Measurements from ENCODE around the gene OR13C8.
"Not testable (repeated sequence)": the region's sequence is repeated elsewhere in the genome, so short reads cannot be mapped to it uniquely, and the experiment has no call there.

OR13C8 gene, protein sequence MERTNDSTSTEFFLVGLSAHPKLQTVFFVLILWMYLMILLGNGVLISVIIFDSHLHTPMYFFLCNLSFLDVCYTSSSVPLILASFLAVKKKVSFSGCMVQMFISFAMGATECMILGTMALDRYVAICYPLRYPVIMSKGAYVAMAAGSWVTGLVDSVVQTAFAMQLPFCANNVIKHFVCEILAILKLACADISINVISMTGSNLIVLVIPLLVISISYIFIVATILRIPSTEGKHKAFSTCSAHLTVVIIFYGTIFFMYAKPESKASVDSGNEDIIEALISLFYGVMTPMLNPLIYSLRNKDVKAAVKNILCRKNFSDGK

DNA sequence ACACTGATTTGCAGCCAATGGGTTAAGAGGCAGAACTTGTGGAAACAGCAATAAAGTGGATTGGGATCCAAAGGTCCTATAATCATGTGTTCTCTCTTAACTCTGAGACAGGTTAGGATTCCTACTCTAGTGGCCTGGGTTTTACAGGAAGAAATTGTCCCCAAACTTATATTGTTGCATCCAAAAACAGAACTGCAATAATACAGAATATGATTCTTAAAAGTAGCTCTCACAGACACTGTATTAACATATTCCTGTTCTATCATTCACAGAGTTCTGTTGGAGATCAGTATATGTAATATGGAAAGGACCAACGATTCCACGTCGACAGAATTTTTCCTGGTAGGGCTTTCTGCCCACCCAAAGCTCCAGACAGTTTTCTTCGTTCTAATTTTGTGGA lies at the start of gene OR13C8:
Gene OR13C8, plus strand, starts transcription at position 301 of the 400 bp plus-strand sequence. Its CDS starts 0 bp downstream, at position 301.
- DNase-seq, result no peak

DNA sequence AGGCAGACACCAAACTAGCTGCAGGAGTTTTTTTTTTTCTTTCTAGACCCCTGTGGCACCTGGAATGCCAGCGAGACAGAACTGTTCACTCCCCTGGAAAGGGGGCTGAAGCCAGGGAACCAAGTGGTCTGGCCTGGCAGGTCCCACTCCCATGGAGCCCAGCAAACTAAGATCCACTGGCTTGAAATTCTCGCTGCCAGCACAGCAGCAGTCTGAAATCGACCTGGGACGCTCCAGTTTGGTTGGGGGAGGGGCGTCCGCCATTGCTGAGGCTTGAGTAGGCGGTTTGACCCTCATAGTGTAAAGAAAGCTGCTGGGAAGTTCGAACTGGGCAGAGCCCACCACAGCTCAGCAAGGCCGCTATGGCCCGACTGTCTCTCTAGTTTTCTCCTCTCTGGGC lies 48.7 kb upstream of the OR13C8 start:
- not testable (repeated sequence) for DNase-seq

DNA sequence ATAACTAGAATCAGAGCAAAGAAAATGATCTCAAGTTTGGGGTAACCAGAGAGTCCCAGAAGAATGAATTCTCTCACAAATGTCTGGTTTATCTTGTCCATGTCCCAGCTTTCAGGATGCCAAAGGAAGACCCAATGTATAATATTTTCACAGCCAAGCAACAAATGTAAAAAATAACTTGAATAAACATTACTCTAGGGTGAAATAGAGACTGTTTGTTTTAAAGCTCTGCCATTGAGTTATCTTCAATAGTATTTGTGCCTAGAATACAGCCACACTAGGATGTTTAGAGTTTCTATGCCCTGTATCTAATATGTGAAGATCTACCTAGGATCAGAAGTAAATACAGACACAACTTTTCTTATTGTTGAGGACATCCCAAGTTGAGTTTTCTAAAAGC lies 41.9 kb upstream of the OR13C8 start, which contains the start of gene OR13C4:
Gene OR13C4, minus strand, starts transcription at position 101 of the 400 bp plus-strand sequence. Its CDS starts 0 bp downstream, at position 101.
- no peak for DNase-seq

DNA sequence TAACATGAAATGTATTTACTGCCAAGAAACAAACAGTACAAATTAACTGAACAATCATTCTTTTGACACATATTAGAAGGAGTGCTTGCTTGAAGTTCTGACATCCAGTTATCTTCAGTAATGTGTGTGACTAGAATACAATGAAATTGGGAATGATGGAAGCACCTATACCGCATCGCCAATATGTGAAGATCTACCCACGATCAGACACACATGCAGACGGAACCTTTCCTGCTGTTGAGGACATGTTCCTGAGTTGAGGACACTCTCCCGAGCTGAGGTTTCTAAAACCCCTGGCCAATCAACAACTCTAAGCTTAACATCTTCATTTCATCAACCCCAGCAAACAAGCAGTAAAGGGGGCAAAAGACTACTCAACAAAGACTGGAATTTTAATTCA lies 32.2 kb upstream of the OR13C8 start, which contains the start of gene OR13C3:
Gene OR13C3, minus strand, starts transcription at position 101 of the 400 bp plus-strand sequence. CDS start 133 bp downstream, outside the sequence.
- DNase-seq, result no peak

DNA sequence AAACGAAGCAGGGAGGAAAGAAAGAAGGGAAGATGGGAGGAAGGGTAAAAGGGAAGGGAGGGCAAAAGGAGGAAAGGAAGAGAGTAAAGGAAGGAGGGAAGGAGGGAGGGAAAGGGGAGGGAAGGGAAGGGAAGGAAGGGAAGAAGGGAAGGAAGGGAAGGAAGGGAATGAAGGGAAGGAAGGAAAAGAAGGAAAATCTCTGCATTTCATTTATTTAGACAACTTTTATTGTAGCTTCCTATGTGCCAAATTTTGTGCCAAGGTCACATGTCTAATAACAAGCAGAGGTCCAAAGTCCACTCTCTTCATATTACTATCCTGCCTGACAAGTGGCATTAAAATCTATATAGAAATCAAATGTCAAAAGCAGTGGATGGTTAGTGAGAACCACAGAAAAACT lies 29.7 kb upstream of the OR13C8 start:
- no peak for DNase-seq

DNA sequence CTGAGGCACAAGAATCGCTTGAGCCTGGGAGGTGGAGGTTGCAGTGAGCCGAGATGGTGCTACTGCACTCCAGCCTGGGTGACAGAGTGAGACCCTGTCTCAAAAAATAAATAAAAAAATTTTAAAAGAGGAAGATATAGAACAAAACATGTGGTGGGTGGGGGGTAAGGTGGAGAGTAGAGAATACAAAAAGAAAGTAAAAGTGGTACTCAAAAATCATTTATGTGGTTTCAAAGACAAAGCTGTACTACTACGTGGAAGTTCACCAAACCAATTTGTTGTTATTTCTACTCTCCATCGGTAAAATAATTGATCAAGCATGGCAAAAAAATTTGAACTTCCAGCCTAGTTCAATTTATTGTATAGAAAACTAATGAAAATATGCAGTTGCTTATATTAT lies 24.3 kb upstream of the OR13C8 start:
- no peak for DNase-seq

DNA sequence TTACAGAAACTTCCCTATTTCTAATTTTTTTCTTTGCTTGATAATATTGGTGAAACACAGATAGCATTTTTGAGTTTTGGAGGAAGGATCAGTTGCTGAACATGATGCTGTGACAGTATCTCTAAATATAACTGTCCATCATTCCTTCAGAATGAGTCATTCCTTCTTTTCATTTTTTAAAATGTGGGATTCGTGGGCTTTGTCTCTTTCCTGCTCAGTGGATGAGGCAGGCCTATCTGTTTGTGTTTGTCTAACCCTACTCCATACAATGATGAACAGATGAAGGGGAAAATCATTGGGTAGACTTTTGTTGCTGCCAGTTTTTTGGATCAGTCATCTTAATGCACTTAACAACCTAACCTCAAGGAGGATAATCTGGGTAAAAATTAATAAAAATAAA lies 15.7 kb upstream of the OR13C8 start:
- DNase-seq, result no peak

DNA sequence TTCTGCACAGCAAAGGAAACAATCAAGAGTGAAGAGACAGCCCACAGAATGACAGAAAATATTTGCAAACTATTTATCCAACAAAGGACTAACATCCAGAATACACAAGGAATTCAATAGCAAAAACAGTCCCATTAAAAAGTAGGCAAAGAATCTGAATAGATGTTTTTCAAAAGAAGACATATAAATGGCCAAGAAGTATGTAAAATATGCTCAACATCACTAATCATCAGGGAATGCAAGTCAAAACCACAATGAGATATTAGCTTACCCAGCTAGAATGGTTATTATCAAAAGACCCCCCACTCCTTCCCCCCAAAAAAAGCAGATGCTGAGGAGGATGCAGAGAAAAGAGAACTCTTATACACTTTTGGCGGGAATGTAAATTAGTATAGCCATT lies 13.4 kb upstream of the OR13C8 start:
- DNase-seq, result no peak

DNA sequence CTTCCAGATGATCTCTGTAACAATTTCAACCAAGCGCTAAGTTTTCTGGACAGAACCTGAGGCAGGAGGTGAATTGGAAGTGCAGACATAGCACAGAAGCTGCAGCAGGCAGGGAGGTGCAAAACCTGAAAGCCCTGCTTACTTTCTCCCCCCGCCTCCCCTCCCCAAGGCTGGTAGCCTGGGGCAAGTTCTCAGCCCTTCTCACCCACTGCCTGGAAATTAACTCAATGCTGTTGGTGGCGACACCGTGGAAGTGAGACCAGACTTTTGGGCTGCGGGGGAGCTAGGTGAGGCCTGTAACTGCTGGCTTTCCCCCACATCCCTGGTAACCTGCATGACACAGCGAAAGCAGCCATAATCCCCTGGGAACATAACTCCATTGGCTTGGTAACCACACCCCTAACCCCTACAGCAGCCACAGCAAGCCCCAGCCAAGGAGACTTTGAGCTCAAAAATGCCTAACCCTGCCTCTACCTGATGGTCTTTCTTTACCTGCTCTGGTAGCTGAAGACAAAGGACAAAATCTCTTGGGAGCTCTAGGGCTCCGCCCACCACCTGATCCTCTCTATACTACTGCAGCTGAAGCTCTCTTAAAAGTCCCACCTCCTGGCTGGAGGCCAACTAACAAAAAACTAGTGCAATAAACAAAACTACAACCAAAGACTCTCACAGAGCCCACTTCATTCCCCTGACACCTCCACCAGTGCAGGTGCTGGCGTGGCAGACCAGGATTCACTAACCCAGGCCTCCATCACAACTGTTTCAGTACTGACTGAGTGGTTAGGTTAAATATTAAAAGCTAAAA lies 11.9 kb upstream of the OR13C8 start:
- DNase-seq, result no peak

DNA sequence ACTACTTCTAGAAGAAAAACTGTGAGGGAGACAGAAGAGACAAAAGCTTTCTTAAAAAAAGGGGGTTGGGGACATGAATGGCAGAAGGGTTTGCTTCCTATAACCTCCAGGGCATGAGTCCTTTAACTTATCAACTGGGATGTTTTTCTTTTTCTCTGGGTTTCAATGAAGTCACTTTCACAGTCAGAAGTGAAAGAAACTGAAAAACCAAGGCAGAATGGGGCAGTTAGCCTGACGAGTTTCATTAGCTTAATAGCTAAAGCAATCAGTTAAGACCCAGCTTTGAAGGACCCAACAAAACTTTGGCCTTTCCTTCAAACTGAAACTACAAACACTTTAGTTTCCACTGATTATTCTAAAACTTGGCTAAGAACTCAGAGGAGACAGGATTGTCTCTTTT lies 4.6 kb upstream of the OR13C8 start:
- no peak for DNase-seq

DNA sequence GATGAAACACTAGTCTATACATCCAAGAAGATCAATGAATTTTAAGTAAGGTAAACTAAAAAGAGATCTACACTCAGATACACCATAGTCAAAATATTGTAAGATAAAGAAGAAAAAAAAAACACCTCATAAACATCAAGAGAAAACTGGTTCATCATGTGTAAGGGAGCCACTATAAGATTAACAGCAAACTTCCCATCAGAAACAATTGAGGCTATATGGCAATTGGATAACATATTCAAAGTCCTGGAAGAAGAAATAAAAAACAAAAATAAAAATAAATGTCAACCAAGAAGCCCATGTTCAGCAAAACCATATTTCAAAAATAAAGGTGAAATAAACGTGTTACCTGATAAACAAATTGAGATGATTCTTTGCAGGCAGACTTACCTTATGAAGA lies 3.6 kb downstream of the OR13C8 start:
- DNase-seq, result no peak

DNA sequence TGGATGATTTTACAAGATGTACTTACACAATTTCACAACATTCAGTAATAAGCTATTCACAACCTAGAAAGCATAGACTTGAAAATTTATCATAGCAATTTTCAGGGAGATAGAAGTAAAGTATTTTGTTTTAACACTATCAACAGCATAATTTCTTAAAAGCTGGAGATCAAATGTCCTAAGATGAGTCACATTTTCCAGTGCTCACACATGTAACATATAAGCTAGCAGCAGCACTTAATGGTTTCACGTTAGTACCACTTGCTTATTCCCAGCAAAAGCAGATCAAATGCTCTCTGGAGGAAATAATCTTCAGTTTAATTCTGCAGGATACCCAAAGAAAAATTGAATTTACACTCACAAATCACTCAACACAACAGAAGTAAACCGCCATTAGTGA lies 6.5 kb downstream of the OR13C8 start:
- DNase-seq, result no peak

DNA sequence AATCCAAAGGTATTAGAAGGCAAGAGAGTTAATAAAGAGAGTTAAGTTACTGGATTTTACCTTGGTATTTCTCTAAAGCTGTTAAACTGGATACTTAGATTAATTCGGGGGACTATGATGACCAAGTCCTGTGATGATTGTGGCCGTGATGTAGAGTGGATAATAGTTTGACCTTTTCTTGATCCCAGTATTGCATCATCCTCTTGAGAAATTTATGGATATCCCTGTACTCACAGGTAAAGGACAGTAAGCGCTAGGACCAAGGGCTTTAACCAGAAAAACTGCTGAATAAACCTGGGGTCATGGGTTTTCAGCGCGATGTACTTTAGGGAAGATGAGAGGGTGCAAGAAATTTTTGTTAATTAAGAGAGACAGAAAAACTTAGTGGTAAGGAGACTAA lies 8.3 kb downstream of the OR13C8 start:
- no peak for DNase-seq

DNA sequence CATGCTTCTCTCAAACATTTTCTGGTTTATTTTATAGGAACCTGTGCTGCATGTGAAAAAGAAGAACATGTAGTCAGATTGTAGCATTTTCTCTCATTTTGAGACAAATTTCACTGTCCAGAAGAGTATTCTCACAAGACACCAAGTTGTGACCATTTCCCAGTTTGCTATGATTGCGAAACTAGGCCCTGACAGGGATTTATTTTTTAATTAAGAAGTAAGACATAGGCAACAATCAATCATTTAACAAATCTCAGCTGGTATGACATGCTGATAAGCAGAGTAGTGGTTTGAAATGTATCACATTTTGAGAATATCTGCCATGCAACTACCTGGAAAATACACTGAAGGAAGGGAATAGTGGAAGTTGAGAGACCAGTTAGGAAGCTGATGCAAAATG lies 11.6 kb downstream of the OR13C8 start:
- no peak for DNase-seq

DNA sequence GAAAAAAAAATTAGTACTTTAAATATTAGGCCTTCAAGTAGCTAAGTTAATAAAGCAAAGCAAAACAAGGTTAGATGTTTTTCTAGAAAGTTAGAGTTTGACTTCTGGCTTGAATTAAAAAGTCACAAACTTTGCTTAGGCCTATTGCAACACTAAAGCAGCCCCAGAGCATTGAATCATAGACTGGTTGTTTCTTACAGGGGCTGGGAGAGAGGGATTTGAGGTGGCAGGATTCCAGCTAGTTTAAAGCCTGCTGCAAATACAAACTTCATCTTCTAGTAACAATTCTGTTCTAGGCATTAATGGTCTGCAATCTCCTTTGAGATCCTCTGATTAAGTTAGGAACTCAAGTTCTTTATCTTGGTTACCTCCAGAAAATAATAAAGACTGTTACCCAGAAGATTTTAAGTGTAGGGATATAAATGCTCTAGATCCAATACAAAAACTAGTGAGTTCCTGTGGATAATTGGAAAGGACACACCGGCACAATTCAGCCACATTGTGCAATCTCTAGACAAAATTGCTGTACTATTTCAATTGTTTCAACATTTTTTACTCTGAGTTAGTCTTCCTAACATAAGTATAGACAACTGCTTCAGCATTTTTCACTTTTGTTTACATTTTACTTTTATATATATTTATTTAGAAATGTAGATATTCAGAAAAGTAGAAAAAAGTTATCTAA lies 17.7 kb downstream of the OR13C8 start:
- DNase-seq, result no peak

DNA sequence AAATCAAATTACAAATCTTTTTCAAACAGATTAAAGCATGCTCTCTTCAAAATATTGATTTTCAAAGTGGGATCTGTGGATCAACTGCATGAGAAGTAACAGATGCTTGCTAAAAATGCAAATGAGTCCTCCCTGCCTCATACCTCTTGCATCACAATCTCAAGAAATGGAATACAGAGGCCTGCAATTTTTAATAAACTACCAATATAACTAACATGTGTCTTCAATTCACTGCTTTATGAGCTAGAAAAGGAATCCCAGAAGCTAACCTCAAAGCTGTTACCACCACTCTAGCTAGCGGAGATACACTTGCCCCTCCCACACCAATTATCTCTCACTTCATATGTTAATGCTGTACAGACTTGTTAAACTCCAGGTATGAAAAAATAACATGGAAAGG lies 20.7 kb downstream of the OR13C8 start:
- DNase-seq, result no peak

DNA sequence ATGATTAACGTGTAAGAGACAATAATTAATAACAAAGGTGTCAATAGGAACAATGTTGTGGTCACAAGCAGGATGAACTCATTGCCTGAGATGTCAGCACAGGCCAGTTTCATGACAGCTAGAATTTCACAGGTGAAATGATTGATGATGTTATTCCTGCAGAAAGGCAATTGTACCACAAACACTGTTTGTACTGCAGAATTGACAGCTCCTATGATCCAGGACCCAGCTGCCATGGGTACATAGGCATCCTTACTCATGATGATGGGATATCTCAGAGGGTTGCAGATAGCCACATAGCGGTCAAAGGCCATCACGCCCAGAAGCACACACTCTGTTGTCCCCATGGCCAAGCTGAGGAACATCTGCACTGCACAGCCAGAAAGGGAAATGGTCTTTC lies 29.8 kb downstream of the OR13C8 start:
- DNase-seq, result not testable (repeated sequence)

DNA sequence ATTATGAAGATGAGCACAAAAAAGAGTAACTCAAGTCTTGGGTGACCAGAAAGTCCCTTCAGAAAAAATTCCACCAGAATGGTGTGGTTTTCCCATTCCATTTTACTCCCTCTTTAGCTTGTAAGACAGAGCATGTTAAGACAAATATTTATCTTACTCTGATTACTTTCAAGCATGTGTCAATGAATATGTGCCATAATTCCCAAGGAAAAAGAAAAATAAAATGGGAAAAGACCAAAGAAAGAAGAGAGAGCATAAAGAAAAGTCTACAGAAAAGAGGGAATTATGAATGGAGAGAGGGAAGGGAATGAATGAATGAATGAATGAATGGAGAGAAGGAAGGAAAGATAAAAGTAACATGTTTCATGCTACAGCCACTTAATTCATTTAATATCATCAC lies 30.3 kb downstream of the OR13C8 start, which contains the start of gene OR13C5:
Gene OR13C5, minus strand, starts transcription at position 101 of the 400 bp plus-strand sequence. Its CDS starts 0 bp downstream, at position 101.
- DNase-seq, result not testable (repeated sequence)

DNA sequence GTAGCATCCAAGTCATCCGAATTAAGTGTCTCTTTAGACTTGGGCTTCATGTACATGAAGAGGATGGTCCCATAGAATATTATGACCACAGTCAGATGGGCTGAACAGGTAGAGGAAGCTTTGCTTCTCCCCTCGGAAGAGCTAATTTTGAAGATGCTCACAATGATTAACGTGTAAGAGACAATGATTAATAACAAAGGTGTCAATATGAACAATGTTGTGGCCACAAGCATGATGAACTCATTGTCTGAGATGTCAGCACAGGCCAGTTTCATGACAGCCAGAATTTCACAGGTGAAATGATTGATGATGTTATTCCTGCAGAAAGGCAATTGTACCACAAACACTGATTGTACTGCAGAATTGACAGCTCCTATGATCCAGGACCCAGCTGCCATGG lies 35.8 kb downstream of the OR13C8 start:
- DNase-seq, result no peak

DNA sequence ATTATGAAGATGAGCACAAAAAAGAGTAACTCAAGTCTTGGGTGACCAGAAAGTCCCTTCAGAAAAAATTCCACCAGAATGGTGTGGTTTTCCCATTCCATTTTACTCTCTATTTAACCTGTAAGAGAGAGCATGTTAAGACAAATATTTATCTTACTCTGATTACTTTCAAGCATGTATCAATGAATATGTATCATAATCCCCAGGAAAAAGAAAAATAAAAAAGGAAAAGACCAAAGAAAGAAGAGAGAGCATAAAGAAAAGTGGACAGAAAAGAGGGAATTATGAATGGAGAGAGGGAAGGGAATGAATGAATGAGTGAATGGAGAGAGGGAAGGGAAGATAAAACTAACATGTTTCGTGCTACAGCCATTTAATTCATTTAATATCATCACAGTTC lies 36.6 kb downstream of the OR13C8 start, which contains the start of gene OR13C2:
Gene OR13C2, minus strand, starts transcription at position 101 of the 400 bp plus-strand sequence. Its CDS starts 0 bp downstream, at position 101.
- not testable (repeated sequence) for DNase-seq

DNA sequence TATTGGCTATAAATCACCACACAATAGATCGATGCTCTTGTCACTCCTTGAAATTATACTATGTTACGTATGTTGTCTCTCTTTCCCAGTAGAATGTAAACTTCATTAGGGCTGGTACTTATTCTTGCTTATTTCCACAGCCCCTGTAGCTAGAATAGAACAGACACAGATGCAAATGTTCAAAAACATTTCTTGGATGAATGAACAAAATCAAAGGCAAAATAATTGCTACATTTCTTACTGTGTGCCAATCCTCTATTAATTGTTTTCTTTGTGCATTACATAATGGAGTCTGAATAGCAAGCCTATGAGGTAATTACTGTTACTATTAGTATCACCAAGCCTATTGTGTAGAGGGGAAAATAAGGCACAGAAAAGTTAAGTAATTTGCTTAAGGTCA lies 37.2 kb downstream of the OR13C8 start:
- no peak for DNase-seq

DNA sequence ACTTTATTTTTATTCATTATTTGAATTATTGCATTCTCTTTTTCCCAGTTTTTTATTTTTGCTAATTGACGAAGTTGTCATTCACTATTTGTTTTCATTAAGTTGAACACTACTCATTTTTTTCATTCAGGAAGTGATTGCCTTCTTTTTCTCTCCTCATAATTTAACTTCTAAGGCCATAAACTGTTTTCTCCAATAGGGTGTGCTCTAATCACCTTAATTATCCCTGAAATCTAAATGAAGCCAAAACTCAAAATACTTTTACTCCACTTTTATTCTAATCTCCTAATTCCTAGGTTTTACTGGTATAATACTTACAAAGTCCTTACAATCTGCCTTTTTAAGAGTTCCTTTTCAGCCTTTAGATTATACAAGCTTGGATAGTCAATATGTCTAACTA lies 39.4 kb downstream of the OR13C8 start:
- DNase-seq, result no peak

DNA sequence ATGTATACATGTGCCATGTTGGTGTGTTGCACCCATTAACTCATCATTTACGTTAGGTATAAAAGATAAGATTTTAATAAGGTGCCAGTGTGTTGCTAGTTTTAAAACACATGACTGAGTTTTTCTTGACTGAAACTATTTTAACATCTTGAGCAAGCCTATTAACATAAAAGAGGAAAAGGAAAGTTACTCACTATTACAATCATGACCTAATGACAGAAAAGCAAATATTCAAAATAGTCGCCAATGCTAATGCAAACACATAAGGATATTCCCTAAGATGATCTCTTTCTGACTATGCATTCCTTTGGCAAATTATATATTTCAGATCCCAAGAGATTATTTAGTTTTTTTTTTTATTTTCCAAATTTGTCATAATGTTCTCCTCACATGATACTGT lies 42.2 kb downstream of the OR13C8 start:
- DNase-seq, result no peak
